Activated B cell treated with CpG ODN at 0.5 μM for 24 hours (primary cell): ENCODE data around the gene OVOL1. TPM values are rescaled to one million over a fixed set of nuclear protein-coding genes. Genes with fewer than 3 reads are reported as not detected.

Source experiments
- ATAC-seq: fragments of 200-7000 bp; cut with Tn5 transposase; one replicate; pipeline ENCODE4 v1.10.0; 2021; ENCODE audit warnings: low read depth, mild to moderate bottlenecking, moderate library complexity
- CTCF ChIA-PET: fragments of 350-600 bp; sonication (Branson Sonifier 250); formaldehyde crosslinking; loops from one replicate; lab custom pipeline; 2021; ENCODE audit warnings: antibody characterized with exemption; lab: Charles Lee
- POLR2A ChIA-PET: fragments of 350-600 bp; sonication (Branson Sonifier 250); formaldehyde crosslinking; loops from one replicate; lab custom pipeline; 2021; ENCODE audit warnings: antibody characterized with exemption; lab: Charles Lee
- DNase-seq: peaks from one replicate; pipeline ENCODE4 v3.0.0; 2022
- H3K27ac Mint-ChIP-seq: one replicate; pipeline ENCODE4 v1.8.0; 2020; ENCODE audit warnings: mixed read lengths
- H3K27me3 Mint-ChIP-seq: one replicate; pipeline ENCODE4 v1.8.0; 2021; ENCODE audit warnings: mixed read lengths
- H3K36me3 Mint-ChIP-seq: one replicate; pipeline ENCODE4 v1.8.0; 2021; ENCODE audit warnings: low read depth, mixed read lengths
- H3K4me1 Mint-ChIP-seq: one replicate; pipeline ENCODE4 v1.8.0; 2021; ENCODE audit warnings: mixed read lengths
- H3K4me3 Mint-ChIP-seq: one replicate; pipeline ENCODE4 v1.8.0; 2020; ENCODE audit warnings: mild to moderate bottlenecking, mixed read lengths
- H3K9me3 Mint-ChIP-seq: one replicate; pipeline ENCODE4 v1.8.0; 2020; ENCODE audit warnings: mixed read lengths
- CTCF ChIP-seq: fragments of 200-600 bp; IDR thresholded peaks from one replicate; pipeline ENCODE4 v1.8.0; 2022; ENCODE audit warnings: antibody characterized with exemption, mild to moderate bottlenecking
- intact Hi-C: fragments of 100-400 bp; cut with micrococcal nuclease; formaldehyde crosslinking; loops from one replicate; pipeline ENCODE4 v1.15.1; 2024
- total RNA-seq: library from RNA; stranded (reverse); gene quantifications from 2 replicates; pipeline ENCODE4 v1.2.3, GENCODE V29; 2022

The OVOL1 gene
- total RNA-seq = 0.09 and 0.29 TPM in 2 replicates

GRCh38 chr11:65786786-65787636, at the start of gene OVOL1:
OVOL1 (plus strand) TSS chr11:65787063; CDS start chr11:65787374, 311 bp downstream.
- H3K27me3 Mint-ChIP-seq = peaks cover 3% of the 10 kb centered on the region
- intact Hi-C loops = no loop called here
- DNase-seq = peak; percentile 31
- TF ChIP-seq CTCF = no peak
- peak; percentile 11 for ATAC-seq
- H3K9me3 Mint-ChIP-seq = no peaks in the 10 kb centered on the region
- ChIA-PET POLR2A (interaction anchor here (0.7 to 1.5 kb wide), 4 partner anchors 11 to 159 kb away, joined by 3 to 5 read pairs (median 3); partner anchors contain the start of gene MUS81), CTCF (no interaction called here)
- peaks cover 41% of the 10 kb centered on the region for H3K4me1 Mint-ChIP-seq
- H3K4me3 Mint-ChIP-seq = peak within 1 kb of the TSS; percentile 79
- H3K36me3 Mint-ChIP-seq = no peaks in the 10 kb centered on the region
- H3K27ac Mint-ChIP-seq = peak within 1 kb of the TSS; percentile 41

- DNase-seq (no peak), ATAC-seq (no peak)
- no peak for TF ChIP-seq CTCF
- no peaks in the 10 kb centered on the region for H3K4me1 Mint-ChIP-seq
- CTCF ChIA-PET = no interaction called here
- no peaks in the 10 kb centered on the region for H3K36me3 Mint-ChIP-seq
- no peak overlapping the region for H3K4me3 Mint-ChIP-seq
- intact Hi-C loops = no loop called here
- POLR2A ChIA-PET = no interaction called here
- H3K9me3 Mint-ChIP-seq = peaks cover 3% of the 10 kb centered on the region
- H3K27ac Mint-ChIP-seq = no peak overlapping the region
- H3K27me3 Mint-ChIP-seq = peaks cover 26% of the 10 kb centered on the region
Measured at GRCh38 chr11:65739022-65739421, 47.8 kb upstream of the OVOL1 start.

DNA sequence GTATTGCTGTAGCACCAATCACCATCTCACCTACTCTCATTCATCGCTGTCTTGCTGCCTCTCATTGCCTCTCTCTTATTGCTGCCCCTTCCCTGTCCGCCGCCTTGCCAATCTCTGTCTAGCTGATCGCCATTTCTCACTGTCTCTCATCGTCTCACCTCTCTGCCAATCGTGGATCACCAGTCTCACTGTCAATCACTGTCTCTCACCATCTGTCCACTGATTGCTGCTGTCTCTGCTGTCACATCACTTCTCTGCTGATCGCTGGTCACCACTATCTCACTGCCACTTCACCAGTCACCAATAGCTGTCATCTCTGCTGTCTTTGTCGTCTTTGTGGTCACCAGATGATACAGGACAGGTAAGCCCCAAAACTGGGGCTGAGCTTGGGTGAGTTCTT, 45.7 kb upstream of the OVOL1 start:
- no peak overlapping the region for H3K4me3 Mint-ChIP-seq
- ChIA-PET CTCF (interaction anchor here (0.6 kb wide), 1 partner anchor 19 kb away, joined by 4 read pairs; no protein-coding TSS in a partner anchor), POLR2A (interaction anchor here (0.6 kb wide), 1 partner anchor 248 kb away, joined by 10 read pairs; no protein-coding TSS in a partner anchor)
- intact Hi-C loops = no loop called here
- DNase-seq = no peak
- H3K9me3 Mint-ChIP-seq = peaks cover 3% of the 10 kb centered on the region
- peaks cover 19% of the 10 kb centered on the region for H3K27me3 Mint-ChIP-seq
- no peak overlapping the region for H3K27ac Mint-ChIP-seq
- H3K36me3 Mint-ChIP-seq = no peaks in the 10 kb centered on the region
- no peak for TF ChIP-seq CTCF
- H3K4me1 Mint-ChIP-seq = peaks cover 6% of the 10 kb centered on the region
- no peak for ATAC-seq

DNA sequence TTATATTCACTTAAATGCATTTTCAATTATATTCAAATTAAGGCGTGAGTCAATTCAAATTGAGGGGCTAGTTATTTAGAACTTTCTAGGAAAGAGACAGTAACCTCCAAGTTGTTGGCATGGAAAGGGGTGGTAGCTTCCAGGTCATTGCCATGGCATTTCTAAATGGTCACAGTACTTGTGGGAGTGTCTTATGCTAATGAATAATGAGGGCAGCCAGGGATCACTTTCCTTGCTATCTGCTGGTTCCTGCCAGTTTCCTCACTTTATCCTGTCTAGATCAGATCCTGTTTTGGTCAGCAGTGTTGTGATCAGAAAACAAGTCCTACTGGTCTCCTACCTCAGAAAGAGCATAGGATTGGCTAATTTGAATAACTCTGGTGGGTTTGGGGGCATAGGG, 44.5 kb upstream of the OVOL1 start:
- Mint-ChIP-seq H3K4me1 (peaks cover 6% of the 10 kb centered on the region), H3K36me3 (no peaks in the 10 kb centered on the region), H3K4me3 (no peak overlapping the region), H3K27ac (no peak overlapping the region), H3K9me3 (no peaks in the 10 kb centered on the region), H3K27me3 (peaks cover 15% of the 10 kb centered on the region)
- POLR2A ChIA-PET = no interaction called here
- DNase-seq = no peak
- TF ChIP-seq CTCF = no peak
- intact Hi-C loops = no loop called here
- no peak for ATAC-seq
- CTCF ChIA-PET = no interaction called here

DNA sequence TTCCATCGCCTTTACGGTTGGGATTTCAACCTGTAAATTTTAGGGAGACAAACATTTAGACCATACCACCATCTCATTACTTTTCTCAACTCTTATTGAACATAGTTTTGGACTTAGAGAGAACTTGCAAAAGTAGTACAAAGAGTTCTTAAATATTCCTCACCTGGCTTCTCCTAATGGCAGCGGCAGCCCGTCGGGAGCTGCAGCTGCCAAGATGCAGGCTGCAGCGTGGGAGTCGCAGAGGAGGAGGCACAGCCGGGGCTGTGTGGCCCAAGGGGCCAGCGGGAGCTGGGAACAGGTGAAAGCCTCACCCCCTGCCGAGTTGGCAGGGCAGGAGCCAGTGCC, 43.2 kb upstream of the OVOL1 start:
- CTCF ChIA-PET = no interaction called here
- POLR2A ChIA-PET = no interaction called here
- intact Hi-C loops = no loop called here
- ATAC-seq (no peak), DNase-seq (no peak)
- Mint-ChIP-seq H3K9me3 (no peaks in the 10 kb centered on the region), H3K4me1 (peaks cover 6% of the 10 kb centered on the region), H3K27me3 (peaks cover 5% of the 10 kb centered on the region), H3K4me3 (no peak overlapping the region), H3K36me3 (no peaks in the 10 kb centered on the region), H3K27ac (no peak overlapping the region)
- no peak for TF ChIP-seq CTCF
